HCT116 (cell line): ENCODE results near the gene RBM39. TPM values are rescaled to one million over a fixed set of nuclear protein-coding genes. Genes with fewer than 3 reads are reported as not detected.

Source experiments
- ATAC-seq: fragments of 200-7000 bp; cut with Tn5 transposase; 2 replicates; pipeline ENCODE4 v1.9.1; 2020; ENCODE audit warnings: mild to moderate bottlenecking, moderate library complexity
- BruUV-seq: library from RNA; stranded (reverse); fragments of 400-500 nt; replicated peaks from 2 replicates; lab custom pipeline; 2021; lab: Mats Ljungman, UMichigan
- CTCF ChIA-PET: fragments of 300-600 bp; sonication (Branson Sonifier 250); formaldehyde crosslinking; loops from one replicate; lab custom pipeline; 2021; ENCODE audit warnings: antibody characterized with exemption; lab: Charles Lee
- POLR2A ChIA-PET: fragments of 300-600, 350-600 bp; sonication (Branson Sonifier 250); formaldehyde crosslinking; loops from one replicate; lab custom pipeline; 2021; ENCODE audit warnings: antibody characterized with exemption; lab: Charles Lee
- RAD21 ChIA-PET, 2 experiments: fragments of 300-600 bp; sonication (Branson Sonifier 250); formaldehyde crosslinking; loops; one replicate each; lab custom pipeline; 2023; ENCODE audit warnings: low total read pairs in 2 of 2; ENCODE audit not compliant: uncharacterized antibody in 2 of 2, unreplicated experiment in 2 of 2, low non-redundant PET in 1 of 2; lab: Charles Lee
- DNase-seq: peaks from one replicate; pipeline ENCODE4 v3.0.0-alpha.2; 2010; ENCODE audit warnings: low read depth, low spot score
- H2AFZ ChIP-seq: fragments of 200-600 bp; shearing (Covaris generic), sonication (generic); 2 replicates; pipeline ENCODE4 v1.6.1; 2017; ENCODE audit warnings: low read depth, mixed run types, mixed read lengths, antibody characterized with exemption, low read length; ENCODE audit not compliant: poor library complexity, severe bottlenecking
- H3K27ac ChIP-seq: 2 replicates; pipeline ENCODE4 v1.5.1; 2012; ENCODE audit warnings: low read depth, low read length
- H3K27me3 ChIP-seq: fragments of 200-600 bp; sonication (generic); 2 replicates; pipeline ENCODE4 v1.6.1; 2016; ENCODE audit warnings: mixed run types, low read length, mixed read lengths; ENCODE audit not compliant: insufficient read depth
- H3K36me3 ChIP-seq, 2 experiments: fragments of 200-500 bp in 1 of 2; fragments of 200-600 bp in 1 of 2; sonication (Bioruptor generic) in 1 of 2; sonication (generic) in 1 of 2; 2 replicates each; pipeline versions ENCODE4 v1.5.1 to v1.6.1; 2014 to 2016; ENCODE audit warnings: low read length in 2 of 2, inconsistent platforms in 1 of 2, mixed read lengths in 1 of 2, mixed run types in 1 of 2; ENCODE audit not compliant: insufficient read depth in 2 of 2, control insufficient read depth in 1 of 2
- H3K4me1 ChIP-seq, 2 experiments: fragments of 200-600 bp in 1 of 2; sonication (generic) in 1 of 2; 2 replicates each; pipeline versions ENCODE4 v1.5.1 to v1.6.1; 2012 to 2017; ENCODE audit warnings: low read length in 2 of 2, inconsistent platforms in 1 of 2, mild to moderate bottlenecking in 1 of 2, mixed read lengths in 1 of 2, mixed run types in 1 of 2, moderate library complexity in 1 of 2; ENCODE audit not compliant: insufficient read depth in 2 of 2, control insufficient read depth in 1 of 2
- H3K4me2 ChIP-seq: fragments of 200-600 bp; sonication (generic); 2 replicates; pipeline ENCODE4 v1.6.1; 2017; ENCODE audit warnings: mixed run types, low read length, mixed read lengths
- H3K4me3 ChIP-seq, 2 experiments: fragments of 200-600 bp in 1 of 2; sonication (generic) in 1 of 2; replicated peaks in 1 of 2; 2 replicates each; pipeline ENCODE4 v1.5.1; 2011 to 2016; ENCODE audit warnings: low read length in 2 of 2, control low read depth in 1 of 2, low read depth in 1 of 2, mild to moderate bottlenecking in 1 of 2, mixed read lengths in 1 of 2, mixed run types in 1 of 2
- H3K79me2 ChIP-seq: fragments of 200-600 bp; sonication (generic); 2 replicates; pipeline ENCODE4 v1.6.1; 2017; ENCODE audit warnings: mild to moderate bottlenecking, mixed run types, low read length, moderate library complexity, mixed read lengths; ENCODE audit not compliant: insufficient read depth
- H3K9ac ChIP-seq: fragments of 200-600 bp; sonication (generic); 2 replicates; pipeline ENCODE4 v1.6.1; 2016; ENCODE audit warnings: low read length, mixed read lengths
- H3K9me2 ChIP-seq: fragments of 200-600 bp; sonication (generic), shearing (Covaris generic); 2 replicates; pipeline ENCODE4 v1.6.1; 2017; ENCODE audit warnings: mixed run types, mild to moderate bottlenecking, moderate library complexity; ENCODE audit not compliant: insufficient read depth
- H3K9me3 ChIP-seq, 2 experiments: fragments of 200-500 bp in 1 of 2; fragments of 200-600 bp in 1 of 2; sonication (Bioruptor generic) in 1 of 2; sonication (generic) in 1 of 2; 2 replicates each; pipeline ENCODE4 v1.6.1; 2014 to 2017; ENCODE audit warnings: low read length in 2 of 2, mixed read lengths in 2 of 2, inconsistent platforms in 1 of 2, low read depth in 1 of 2, mild to moderate bottlenecking in 1 of 2, mixed run types in 1 of 2, moderate library complexity in 1 of 2; ENCODE audit not compliant: control insufficient read depth in 1 of 2, insufficient read depth in 1 of 2
- H4K20me1 ChIP-seq: fragments of 200-600 bp; sonication (generic), shearing (Covaris generic); 2 replicates; pipeline ENCODE4 v1.6.1; 2017; ENCODE audit warnings: mixed run types, mild to moderate bottlenecking, moderate library complexity; ENCODE audit not compliant: insufficient read depth
- CBX3 ChIP-seq: IDR thresholded peaks from 2 replicates; pipeline ENCODE4 v1.6.1; 2012; ENCODE audit warnings: low read depth
- ELF1 ChIP-seq: IDR thresholded peaks from 2 replicates; pipeline ENCODE4 v1.6.1; 2012; ENCODE audit warnings: low read depth, borderline replicate concordance
- FOSL1 ChIP-seq: IDR thresholded peaks from 2 replicates; pipeline ENCODE4 v1.6.1; 2012; ENCODE audit warnings: low read depth
- JUND ChIP-seq: IDR thresholded peaks from 2 replicates; pipeline ENCODE4 v1.6.1; 2012
- MAX ChIP-seq: IDR thresholded peaks from 2 replicates; pipeline ENCODE4 v1.6.1; 2012
- POLR2A ChIP-seq: IDR thresholded peaks from 2 replicates; pipeline ENCODE4 v1.7.0; 2011; ENCODE audit warnings: borderline replicate concordance; ENCODE audit not compliant: insufficient read depth, insufficient read length; ENCODE audit errors: extremely low read depth
- RAD21 ChIP-seq: IDR thresholded peaks from 2 replicates; pipeline ENCODE4 v1.6.1; 2012; ENCODE audit warnings: low read depth, mild to moderate bottlenecking
- REST ChIP-seq: IDR thresholded peaks from 2 replicates; pipeline ENCODE4 v1.6.1; 2012; ENCODE audit warnings: low read depth
- SP1 ChIP-seq: IDR thresholded peaks from 2 replicates; pipeline ENCODE4 v1.6.1; 2012; ENCODE audit warnings: low read depth
- SRF ChIP-seq: IDR thresholded peaks from 2 replicates; pipeline ENCODE4 v1.6.1; 2012; ENCODE audit warnings: low read depth
- TCF7L2 ChIP-seq: IDR thresholded peaks from 2 replicates; pipeline ENCODE4 v1.7.0; 2011; ENCODE audit warnings: borderline replicate concordance, inconsistent platforms; ENCODE audit not compliant: insufficient read depth, insufficient read length; ENCODE audit errors: extremely low read depth
- ZFX ChIP-seq: fragments of 450-650 bp; IDR thresholded peaks from 2 replicates; pipeline ENCODE4 v1.6.1; 2017
- ZNF274 ChIP-seq: fragments of 200-500 bp; sonication (Bioruptor generic); IDR thresholded peaks from 2 replicates; pipeline ENCODE4 v1.6.1; 2014; ENCODE audit warnings: mild to moderate bottlenecking, low read depth, low read length, inconsistent platforms
- intact Hi-C: fragments of 100-400 bp; cut with micrococcal nuclease; formaldehyde crosslinking; loops from 2 replicates; pipeline ENCODE4 v1.10.0; 2022
- total RNA-seq: library from RNA; stranded (reverse); gene quantifications from one replicate; pipeline ENCODE4 v1.2.1, GENCODE V29; 2021; ENCODE audit not compliant: unreplicated experiment
- TF ChIP-seq, protein P1 (sequence below): IDR thresholded peaks from 2 replicates; pipeline ENCODE4 v1.6.1; 2011; ENCODE audit warnings: mild to moderate bottlenecking, low read length, moderate library complexity; ENCODE audit not compliant: insufficient replicate concordance; ENCODE audit errors: extremely low read depth

RBM39 gene
- total RNA-seq, 1 experiment from 2014 or later = 234 TPM

GRCh38 chr20:35661053-35661452 lies 81.0 kb downstream of the RBM39 start:
- H3K9ac ChIP-seq = peak overlapping the region; percentile 97
- H4K20me1 ChIP-seq = peaks cover 58% of the 10 kb centered on the region
- intact Hi-C loops = no loop called here
- POLR2A ChIA-PET = interaction anchor here (1.0 kb wide), 1 partner anchor 81 kb away, joined by 3 read pairs; the partner anchor contains the start of gene RBM39
- no peak overlapping the region; a peak in 1 of 4 replicates for H3K4me3 ChIP-seq
- RAD21 ChIA-PET = no interaction called here
- ATAC-seq (no peak), DNase-seq (peak; percentile 12)
- H3K4me2 ChIP-seq = peak overlapping the region; percentile 80
- H3K9me3 ChIP-seq = no peaks in the 10 kb centered on the region
- H3K4me1 ChIP-seq = peaks cover 31 to 43% of the 10 kb centered on the region in 2 experiments
- H3K36me3 ChIP-seq = peaks cover 0 to 6% of the 10 kb centered on the region in 2 experiments; a peak in 3 of 4 replicates
- no TSS peak for BruUV-seq
- no peaks in the 10 kb centered on the region for H3K9me2 ChIP-seq
- H3K27ac ChIP-seq = peak overlapping the region; percentile 2; the same call in 1 of the 2 replicates
- H3K79me2 ChIP-seq = peaks cover 87% of the 10 kb centered on the region
- CTCF ChIA-PET = no interaction called here
- no peak overlapping the region for H2AFZ ChIP-seq
- H3K27me3 ChIP-seq = no peaks in the 10 kb centered on the region
- TF ChIP-seq REST = no peak

DNA sequence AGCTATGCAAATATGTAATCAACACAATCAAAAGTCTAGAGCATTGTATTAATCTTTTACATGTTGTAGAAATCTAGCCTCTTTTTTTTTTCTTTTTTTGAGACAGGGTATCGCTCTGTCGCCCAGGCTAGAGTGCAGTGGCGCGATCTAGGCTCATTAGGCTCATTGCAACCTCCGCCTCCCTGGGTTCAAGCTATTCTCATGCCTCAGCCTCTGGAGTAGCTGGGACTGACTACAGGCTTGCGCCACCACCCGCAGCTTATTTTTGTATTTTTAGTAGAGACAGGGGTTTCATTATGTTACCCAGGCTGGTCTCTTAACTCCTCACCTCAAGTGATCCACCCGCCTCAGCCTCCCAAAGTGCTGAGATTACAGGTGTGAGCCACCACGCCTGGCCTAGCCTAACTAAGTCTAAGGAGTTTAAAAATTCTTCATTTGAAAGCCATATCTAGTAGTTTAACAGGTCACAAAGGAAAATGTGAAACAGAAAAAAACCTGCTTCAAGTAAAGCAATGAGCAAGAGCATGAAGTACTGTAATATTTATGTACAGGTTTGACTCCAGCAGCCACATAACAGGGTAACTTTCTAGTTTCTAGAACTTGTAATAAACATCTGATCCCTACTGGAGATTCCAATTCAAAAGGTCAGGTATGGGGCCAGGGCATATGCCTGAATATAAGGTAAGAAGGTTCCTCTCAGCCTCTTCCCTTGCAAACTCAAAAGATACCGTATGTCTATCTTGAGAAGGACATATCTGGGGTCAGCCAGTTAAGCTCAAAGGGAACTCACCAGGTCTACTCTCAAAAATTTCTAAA lies 81.7 kb downstream of the RBM39 start:
- Histone ChIP-seq H3K9me3 (no peaks in the 10 kb centered on the region), H3K27ac (no peak overlapping the region), H3K27me3 (no peaks in the 10 kb centered on the region), H3K36me3 (peaks cover 0 to 7% of the 10 kb centered on the region in 2 experiments), H4K20me1 (peaks cover 64% of the 10 kb centered on the region), H3K4me1 (peaks cover 31 to 43% of the 10 kb centered on the region in 2 experiments), H3K9me2 (no peaks in the 10 kb centered on the region), H2AFZ (no peak overlapping the region), H3K4me3 (no peak overlapping the region), H3K4me2 (peak overlapping the region; percentile 80; the same call in 1 of the 2 replicates), H3K79me2 (peaks cover 94% of the 10 kb centered on the region), H3K9ac (peak overlapping the region; percentile 97)
- ChIA-PET POLR2A (interaction anchor here (1.0 to 1.1 kb wide), 2 partner anchors 41 to 82 kb away, joined by 3 read pairs; partner anchors contain the start of gene RBM39), RAD21 (no interaction called here), CTCF (no interaction called here)
- ATAC-seq (no peak), DNase-seq (no peak)
- intact Hi-C loops = no loop called here
- BruUV-seq = no TSS peak
- no peak for TF ChIP-seq RAD21
- no peak for TF ChIP-seq ZFX
- TF ChIP-seq POLR2A = no peak
- no peak for TF ChIP-seq TCF7L2
- TF ChIP-seq ELF1 = no peak
- no peak for TF ChIP-seq FOSL1
- no peak for TF ChIP-seq MAX
- TF ChIP-seq SRF = no peak
- no peak for TF ChIP-seq JUND
- no peak for TF ChIP-seq CBX3
- no peak for TF ChIP-seq SP1
- TF ChIP-seq, protein P1, sequence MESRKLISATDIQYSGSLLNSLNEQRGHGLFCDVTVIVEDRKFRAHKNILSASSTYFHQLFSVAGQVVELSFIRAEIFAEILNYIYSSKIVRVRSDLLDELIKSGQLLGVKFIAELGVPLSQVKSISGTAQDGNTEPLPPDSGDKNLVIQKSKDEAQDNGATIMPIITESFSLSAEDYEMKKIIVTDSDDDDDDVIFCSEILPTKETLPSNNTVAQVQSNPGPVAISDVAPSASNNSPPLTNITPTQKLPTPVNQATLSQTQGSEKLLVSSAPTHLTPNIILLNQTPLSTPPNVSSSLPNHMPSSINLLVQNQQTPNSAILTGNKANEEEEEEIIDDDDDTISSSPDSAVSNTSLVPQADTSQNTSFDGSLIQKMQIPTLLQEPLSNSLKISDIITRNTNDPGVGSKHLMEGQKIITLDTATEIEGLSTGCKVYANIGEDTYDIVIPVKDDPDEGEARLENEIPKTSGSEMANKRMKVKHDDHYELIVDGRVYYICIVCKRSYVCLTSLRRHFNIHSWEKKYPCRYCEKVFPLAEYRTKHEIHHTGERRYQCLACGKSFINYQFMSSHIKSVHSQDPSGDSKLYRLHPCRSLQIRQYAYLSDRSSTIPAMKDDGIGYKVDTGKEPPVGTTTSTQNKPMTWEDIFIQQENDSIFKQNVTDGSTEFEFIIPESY = no peak
- no peak for TF ChIP-seq ZNF274
